ENCODE measurements around the gene CDHR4. TPM values are rescaled to one million over a fixed set of nuclear protein-coding genes. Genes with fewer than 3 reads are reported as not detected.

CDHR4 gene
- total and polyA plus RNA-seq, 2 experiments from 2014 or later = not detected

- Histone ChIP-seq H3K9me2 (ENCODE audit: insufficient read depth) (no peaks in the 10 kb centered on the region), H3K36me3 (ENCODE audit: low read depth) (no peaks in the 10 kb centered on the region), H3K9ac (peak within 1 kb of the TSS; percentile 84), H3K27me3 (replicated peaks; ENCODE audit: insufficient read depth) (no peaks in the 10 kb centered on the region), H4K20me1 (ENCODE audit: insufficient read depth) (no peaks in the 10 kb centered on the region), H3K4me1 (ENCODE audit: insufficient read depth) (peaks cover 13% of the 10 kb centered on the region), H3K9me3 (ENCODE audit: low read depth) (no peaks in the 10 kb centered on the region), H3K4me3 (peak within 1 kb of the TSS; percentile 75), H3K79me2 (ENCODE audit: insufficient read depth) (no peaks in the 10 kb centered on the region), H3K27ac (peak within 1 kb of the TSS; percentile 59), H2AFZ (peak within 1 kb of the TSS; percentile 93), H3K4me2 (ENCODE audit: unreplicated experiment) (peak within 1 kb of the TSS; percentile 91), H3F3A (ENCODE audit: insufficient read depth) (no peaks in the 10 kb centered on the region)
- no peak for TF ChIP-seq EZH2 (IDR thresholded peaks at IDR 0.05; ENCODE audit: insufficient read depth, poor library complexity, severe bottlenecking)
- no peak for TF ChIP-seq EZH2phosphoT487 (IDR thresholded peaks at IDR 0.05; ENCODE audit: insufficient read depth, low read depth)
- 8 to 9% methylated on average over 9 of the region's 9 CpGs for WGBS, 2 experiments (ENCODE audit: low coverage in 1 of 2, low lambda C conversion rate in 2 of 2, missing lambda C conversion rate in 2 of 2)
- DNase-seq = peak; percentile 90
- in situ Hi-C loops (cut with MboI) = no loop called here
Measured at GRCh38 chr3:49813497-49814174, 14.0 kb upstream of the CDHR4 start, which contains the start of gene UBA7. Gene UBA7, minus strand, starts transcription at chr3:49813953. Its CDS starts 166 bp downstream, at chr3:49813787.

- Histone ChIP-seq H3K4me2 (ENCODE audit: unreplicated experiment) (peak overlapping the region; percentile 91), H3K36me3 (ENCODE audit: low read depth) (no peaks in the 10 kb centered on the region), H3K4me1 (ENCODE audit: insufficient read depth) (peaks cover 13% of the 10 kb centered on the region), H3F3A (ENCODE audit: insufficient read depth) (no peaks in the 10 kb centered on the region), H3K9ac (peak overlapping the region; percentile 84), H3K27me3 (replicated peaks; ENCODE audit: insufficient read depth) (no peaks in the 10 kb centered on the region), H4K20me1 (ENCODE audit: insufficient read depth) (no peaks in the 10 kb centered on the region), H3K9me3 (ENCODE audit: low read depth) (no peaks in the 10 kb centered on the region), H3K79me2 (ENCODE audit: insufficient read depth) (no peaks in the 10 kb centered on the region), H3K4me3 (peak overlapping the region; percentile 75), H3K27ac (peak overlapping the region; percentile 59; the same call in 1 of the 2 replicates), H3K9me2 (ENCODE audit: insufficient read depth) (no peaks in the 10 kb centered on the region), H2AFZ (peak overlapping the region; percentile 93)
- 15 to 21% methylated on average over 9 of the region's 9 CpGs for WGBS, 2 experiments (ENCODE audit: low coverage in 1 of 2, low lambda C conversion rate in 2 of 2, missing lambda C conversion rate in 2 of 2)
- peak; percentile 56 for DNase-seq
- in situ Hi-C loops (cut with MboI) = no loop called here
- TF ChIP-seq EZH2phosphoT487 (IDR thresholded peaks at IDR 0.05; ENCODE audit: insufficient read depth, low read depth) (no peak), EZH2 (IDR thresholded peaks at IDR 0.05; ENCODE audit: insufficient read depth, poor library complexity, severe bottlenecking) (no peak)
Measured at GRCh38 chr3:49812916-49813496, 13.3 kb upstream of the CDHR4 start.

GRCh38 chr3:49807431-49808114, 7.9 kb upstream of the CDHR4 start:
- no peak overlapping the region for H3K9ac ChIP-seq
- no peaks in the 10 kb centered on the region for H3K36me3 ChIP-seq (ENCODE audit: low read depth)
- no peak for TF ChIP-seq EZH2phosphoT487 (IDR thresholded peaks at IDR 0.05; ENCODE audit: insufficient read depth, low read depth)
- no peak for TF ChIP-seq EZH2 (IDR thresholded peaks at IDR 0.05; ENCODE audit: insufficient read depth, poor library complexity, severe bottlenecking)
- 93 to 95% methylated on average over 13 of the region's 13 CpGs for WGBS, 2 experiments (ENCODE audit: low coverage in 1 of 2, low lambda C conversion rate in 2 of 2, missing lambda C conversion rate in 2 of 2)
- H3K4me2 ChIP-seq (ENCODE audit: unreplicated experiment) = no peak overlapping the region
- H3K9me2 ChIP-seq (ENCODE audit: insufficient read depth) = no peaks in the 10 kb centered on the region
- no peaks in the 10 kb centered on the region for H3F3A ChIP-seq (ENCODE audit: insufficient read depth)
- no peak overlapping the region for H2AFZ ChIP-seq
- in situ Hi-C loops (cut with MboI) = no loop called here
- H4K20me1 ChIP-seq (ENCODE audit: insufficient read depth) = no peaks in the 10 kb centered on the region
- H3K79me2 ChIP-seq (ENCODE audit: insufficient read depth) = no peaks in the 10 kb centered on the region
- H3K27me3 ChIP-seq (replicated peaks; ENCODE audit: insufficient read depth) = no peaks in the 10 kb centered on the region
- no peak for DNase-seq
- no peaks in the 10 kb centered on the region for H3K9me3 ChIP-seq (ENCODE audit: low read depth)
- H3K27ac ChIP-seq = no peak overlapping the region
- H3K4me3 ChIP-seq = no peak overlapping the region
- peaks cover 16% of the 10 kb centered on the region for H3K4me1 ChIP-seq (ENCODE audit: insufficient read depth)

GRCh38 chr3:49806850-49807249, 7.2 kb upstream of the CDHR4 start:
- Histone ChIP-seq H3K27ac (no peak overlapping the region), H3K79me2 (ENCODE audit: insufficient read depth) (no peaks in the 10 kb centered on the region), H3F3A (ENCODE audit: insufficient read depth) (no peaks in the 10 kb centered on the region), H3K9me2 (ENCODE audit: insufficient read depth) (no peaks in the 10 kb centered on the region), H3K9me3 (ENCODE audit: low read depth) (no peaks in the 10 kb centered on the region), H3K4me2 (ENCODE audit: unreplicated experiment) (no peak overlapping the region), H3K4me3 (no peak overlapping the region), H3K27me3 (replicated peaks; ENCODE audit: insufficient read depth) (no peaks in the 10 kb centered on the region), H3K4me1 (ENCODE audit: insufficient read depth) (peaks cover 18% of the 10 kb centered on the region), H4K20me1 (ENCODE audit: insufficient read depth) (no peaks in the 10 kb centered on the region), H2AFZ (no peak overlapping the region), H3K9ac (no peak overlapping the region), H3K36me3 (ENCODE audit: low read depth) (no peaks in the 10 kb centered on the region)
- in situ Hi-C loops (cut with MboI) = no loop called here
- 91 to 96% methylated on average over 2 of the region's 2 CpGs for whole genome bisulfite sequencing, 2 experiments (ENCODE audit: low coverage in 1 of 2, low lambda C conversion rate in 2 of 2, missing lambda C conversion rate in 2 of 2)
- TF ChIP-seq EZH2 (IDR thresholded peaks at IDR 0.05; ENCODE audit: insufficient read depth, poor library complexity, severe bottlenecking) (no peak), EZH2phosphoT487 (IDR thresholded peaks at IDR 0.05; ENCODE audit: insufficient read depth, low read depth) (no peak)
- DNase-seq = no peak
